NCI-H1436 treated with DMSO at 0.1 percent for 48 hours (cell line): ENCODE measurements around the gene MAFF.
"Not testable (repeated sequence)": the region's sequence is repeated elsewhere in the genome, so short reads cannot be mapped to it uniquely, and the experiment has no call there.

Source experiments
- DNase-seq: peaks from one replicate; lab custom pipeline; 2025; lab: John Stamatoyannopoulos, UW

Gene MAFF

GRCh38 chr22:38201711-38202436 is at the start of gene MAFF:
MAFF (plus strand) TSS chr22:38201994; CDS start chr22:38213854, 11,860 bp downstream.
- peak; percentile 56 for DNase-seq

GRCh38 chr22:38153821-38154562 is 47.8 kb upstream of the MAFF start:
- no peak for DNase-seq

GRCh38 chr22:38154563-38154915 is 47.3 kb upstream of the MAFF start:
- DNase-seq: not testable (repeated sequence)

GRCh38 chr22:38155703-38156102 is 46.1 kb upstream of the MAFF start:
- no peak for DNase-seq

- no peak for DNase-seq
Observed at GRCh38 chr22:38162881-38163843, 38.6 kb upstream of the MAFF start.

- DNase-seq: no peak
Observed at GRCh38 chr22:38163844-38164550, 37.8 kb upstream of the MAFF start.

GRCh38 chr22:38164551-38164918 is 37.3 kb upstream of the MAFF start:
- DNase-seq: no peak

GRCh38 chr22:38165922-38166593 is 35.7 kb upstream of the MAFF start:
- DNase-seq: no peak

- no peak for DNase-seq
Observed at GRCh38 chr22:38167988-38168407, 33.8 kb upstream of the MAFF start.

GRCh38 chr22:38169116-38169515 is 32.7 kb upstream of the MAFF start:
- no peak for DNase-seq

GRCh38 chr22:38170469-38170868 is 31.3 kb upstream of the MAFF start:
- DNase-seq: no peak

GRCh38 chr22:38171927-38172831 is 29.6 kb upstream of the MAFF start:
- DNase-seq: no peak

- DNase-seq: no peak
Observed at GRCh38 chr22:38172832-38173640, 28.8 kb upstream of the MAFF start.

GRCh38 chr22:38173641-38173906 is 28.2 kb upstream of the MAFF start:
- no peak for DNase-seq

- no peak for DNase-seq
Observed at GRCh38 chr22:38174626-38175025, 27.2 kb upstream of the MAFF start.

- DNase-seq: no peak
Observed at GRCh38 chr22:38175206-38176118, 26.3 kb upstream of the MAFF start.

GRCh38 chr22:38176170-38176741 is 25.5 kb upstream of the MAFF start:
- DNase-seq: no peak

GRCh38 chr22:38177044-38177443 is 24.8 kb upstream of the MAFF start:
- no peak for DNase-seq
